GM18526 (cell line): ENCODE results near the gene CFAP119.

Source experiments
- POLR2A ChIP-seq: IDR thresholded peaks from 3 replicates; pipeline ENCODE4 v1.6.1; 2011; ENCODE audit not compliant: insufficient read length; ENCODE audit errors: extremely low read depth

CFAP119 gene

DNA sequence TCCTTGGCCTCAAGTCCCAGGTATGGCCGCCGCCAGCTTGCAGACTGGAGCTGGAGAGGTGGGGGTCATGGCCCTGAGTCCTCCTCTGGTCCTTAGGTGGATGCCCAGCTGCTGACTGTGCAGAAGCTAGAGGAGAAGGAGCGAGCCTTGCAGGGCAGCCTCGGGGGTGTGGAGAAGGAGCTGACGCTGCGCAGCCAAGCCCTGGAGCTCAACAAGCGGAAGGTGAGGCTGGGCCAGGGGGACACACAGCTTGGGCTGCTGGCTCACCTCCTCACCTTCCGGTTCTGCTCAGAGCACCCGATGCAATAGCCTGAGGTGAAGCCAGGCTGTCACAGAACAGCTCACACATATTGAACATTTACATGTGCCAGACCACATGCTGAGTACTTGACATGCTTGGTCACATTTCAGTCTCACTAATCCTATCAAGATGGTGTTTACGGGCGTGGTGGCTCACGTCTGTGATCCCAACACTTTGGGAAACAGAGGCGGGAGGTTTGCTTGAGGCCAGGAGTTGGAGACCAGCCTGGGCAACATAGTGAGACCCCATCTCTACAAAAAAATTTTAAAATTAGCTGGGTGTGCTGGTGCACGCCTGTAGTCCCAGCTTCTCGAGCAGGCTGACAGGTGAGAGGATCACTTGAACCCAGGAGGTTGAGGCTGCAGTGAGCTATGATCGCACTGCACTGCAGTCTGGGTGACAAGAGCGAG lies 7.7 kb upstream of the CFAP119 start:
- TF ChIP-seq POLR2A = no peak

DNA sequence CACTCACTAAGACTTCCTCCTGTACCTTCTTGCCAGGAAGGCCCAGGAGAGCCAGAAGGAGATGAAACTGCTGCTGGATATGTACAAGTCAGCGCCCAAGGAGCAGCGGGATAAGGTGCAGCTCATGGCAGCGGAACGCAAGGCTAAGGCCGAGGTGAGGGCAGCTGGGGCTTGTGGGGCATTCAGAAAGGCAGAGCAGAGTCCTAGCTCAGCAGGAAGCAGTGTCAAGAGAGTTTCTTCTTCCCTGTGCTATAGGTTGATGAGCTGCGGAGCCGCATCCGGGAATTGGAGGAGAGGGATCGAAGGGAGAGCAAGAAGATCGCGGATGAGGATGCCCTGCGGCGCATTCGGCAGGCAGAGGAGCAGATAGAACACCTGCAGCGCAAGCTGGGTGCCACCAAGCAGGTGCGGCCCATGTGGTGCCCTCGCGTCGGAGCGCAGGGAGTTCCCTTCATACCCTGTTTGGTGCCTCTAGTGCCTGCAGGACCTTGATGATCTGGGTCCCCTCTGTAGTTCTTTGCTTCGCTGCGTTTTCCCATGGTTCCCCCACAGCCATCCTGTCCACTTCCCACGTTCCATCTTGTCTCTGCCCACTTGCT lies 6.8 kb upstream of the CFAP119 start:
- no peak for TF ChIP-seq POLR2A

DNA sequence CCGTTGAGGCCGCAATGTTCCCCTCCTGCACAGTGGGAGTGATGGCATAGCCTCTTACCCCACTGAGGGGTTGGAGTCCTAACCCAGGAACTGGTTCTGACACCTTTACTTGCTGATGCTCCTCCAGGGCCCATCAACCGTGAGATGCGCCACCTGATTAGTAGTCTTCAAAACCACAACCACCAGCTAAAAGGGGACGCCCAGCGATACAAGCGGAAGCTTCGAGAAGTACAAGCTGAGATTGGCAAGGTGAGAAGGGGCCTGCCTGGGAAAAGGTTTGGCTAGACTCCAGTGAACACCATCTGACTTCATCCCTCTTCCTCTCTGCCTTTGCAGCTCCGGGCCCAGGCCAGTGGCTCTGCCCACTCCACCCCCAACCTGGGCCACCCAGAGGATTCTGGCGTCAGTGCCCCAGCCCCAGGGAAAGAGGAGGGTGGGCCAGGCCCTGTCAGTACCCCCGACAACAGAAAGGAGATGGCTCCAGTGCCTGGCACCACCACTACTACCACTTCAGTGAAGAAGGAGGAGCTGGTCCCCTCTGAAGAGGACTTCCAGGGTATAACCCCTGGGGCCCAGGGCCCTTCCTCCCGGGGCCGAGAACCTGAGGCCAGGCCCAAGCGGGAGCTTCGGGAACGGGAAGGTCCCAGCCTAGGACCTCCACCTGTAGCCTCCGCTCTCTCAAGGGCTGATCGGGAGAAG lies 6.1 kb upstream of the CFAP119 start:
- no peak for TF ChIP-seq POLR2A

DNA sequence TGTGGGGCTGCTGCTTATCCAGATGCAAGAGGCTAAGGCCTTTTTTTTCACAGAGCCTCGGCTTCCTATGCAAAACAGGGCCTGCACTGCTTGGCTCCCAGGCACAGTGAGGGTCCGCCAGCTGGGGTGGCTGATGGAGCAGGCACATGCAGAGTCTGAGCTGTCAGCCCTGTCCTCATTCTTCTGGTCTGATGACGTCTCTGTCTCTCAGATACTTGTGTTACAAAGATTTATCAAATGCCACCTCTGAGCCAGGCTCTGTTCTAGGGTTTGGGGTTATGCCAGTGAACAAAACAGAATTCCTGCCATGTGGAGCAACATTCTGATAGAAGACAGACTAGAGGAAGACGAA lies 5.0 kb upstream of the CFAP119 start:
- no peak for TF ChIP-seq POLR2A

DNA sequence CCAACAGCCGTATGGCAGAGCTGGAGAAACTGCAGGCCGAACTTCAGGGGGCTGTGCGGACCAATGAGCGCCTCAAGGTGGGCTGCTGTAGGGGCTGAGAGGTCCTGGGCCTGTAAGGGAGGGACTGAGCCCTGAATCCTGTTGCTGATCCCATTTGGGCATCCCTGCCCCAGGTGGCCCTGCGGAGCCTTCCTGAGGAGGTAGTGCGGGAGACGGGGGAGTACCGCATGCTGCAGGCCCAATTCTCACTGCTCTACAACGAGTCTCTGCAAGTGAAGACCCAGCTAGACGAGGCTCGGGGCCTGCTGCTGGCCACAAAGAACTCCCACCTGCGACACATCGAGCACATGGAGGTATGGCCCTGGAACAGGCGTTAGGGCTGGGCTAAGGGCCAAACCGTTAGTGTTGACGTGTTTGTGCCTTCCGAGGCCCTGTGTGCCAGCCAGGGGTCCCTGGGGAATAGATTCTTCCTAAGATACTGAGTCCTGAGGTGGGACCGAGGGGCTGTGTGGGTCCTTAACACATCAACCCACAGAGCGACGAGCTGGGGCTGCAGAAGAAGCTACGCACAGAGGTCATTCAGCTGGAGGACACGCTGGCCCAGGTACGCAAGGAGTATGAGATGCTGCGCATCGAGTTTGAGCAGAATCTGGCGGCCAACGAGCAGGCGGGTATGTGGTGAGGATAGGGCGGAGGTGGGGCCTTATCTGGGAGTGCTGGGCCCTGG lies 4.5 kb upstream of the CFAP119 start:
- no peak for TF ChIP-seq POLR2A

DNA sequence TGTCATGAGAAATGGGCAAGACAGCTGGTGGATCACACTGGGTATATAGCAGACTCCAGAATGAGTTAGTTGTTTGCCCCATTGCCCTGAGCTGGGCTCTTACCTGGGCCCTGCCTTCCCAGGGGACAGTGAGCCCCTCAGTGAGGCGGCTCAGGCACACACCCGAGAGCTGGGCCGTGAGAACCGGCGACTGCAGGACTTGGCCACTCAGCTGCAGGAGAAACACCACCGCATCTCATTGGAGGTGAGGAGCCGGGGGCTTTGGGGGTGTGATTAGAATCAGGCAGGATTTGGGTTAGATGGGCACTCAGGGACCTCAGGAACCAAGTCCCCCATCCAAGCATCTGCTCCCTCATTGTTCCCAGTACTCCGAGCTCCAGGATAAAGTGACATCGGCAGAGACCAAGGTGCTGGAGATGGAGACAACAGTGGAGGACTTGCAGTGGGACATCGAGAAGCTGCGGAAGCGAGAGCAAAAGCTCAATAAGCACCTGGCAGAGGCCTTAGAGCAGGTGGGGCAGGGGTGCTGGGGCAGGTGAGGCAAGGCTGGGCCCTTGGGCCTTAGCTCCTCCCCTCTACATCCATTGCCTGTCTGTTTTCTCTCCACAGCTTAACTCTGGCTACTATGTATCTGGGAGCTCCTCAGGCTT lies 3.1 kb upstream of the CFAP119 start:
- TF ChIP-seq POLR2A = no peak

DNA sequence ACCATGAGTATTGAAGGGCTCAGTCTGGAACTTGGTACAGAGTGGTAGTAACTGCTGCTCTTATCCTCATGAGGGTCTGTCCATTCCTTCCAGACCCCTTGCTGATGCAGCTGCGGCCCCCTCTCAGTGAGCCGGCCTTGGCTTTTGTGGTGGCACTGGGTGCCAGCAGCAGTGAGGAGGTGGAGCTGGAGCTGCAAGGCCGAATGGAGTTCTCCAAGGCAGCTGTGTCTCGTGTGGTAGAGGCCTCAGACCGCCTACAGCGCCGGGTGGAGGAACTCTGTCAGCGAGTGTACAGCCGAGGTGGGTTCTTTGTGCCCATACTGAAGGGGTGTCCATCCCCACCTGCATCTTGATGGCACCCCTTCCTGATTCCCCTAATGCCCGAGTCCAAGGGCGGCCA lies 2.2 kb upstream of the CFAP119 start:
- no peak for TF ChIP-seq POLR2A

DNA sequence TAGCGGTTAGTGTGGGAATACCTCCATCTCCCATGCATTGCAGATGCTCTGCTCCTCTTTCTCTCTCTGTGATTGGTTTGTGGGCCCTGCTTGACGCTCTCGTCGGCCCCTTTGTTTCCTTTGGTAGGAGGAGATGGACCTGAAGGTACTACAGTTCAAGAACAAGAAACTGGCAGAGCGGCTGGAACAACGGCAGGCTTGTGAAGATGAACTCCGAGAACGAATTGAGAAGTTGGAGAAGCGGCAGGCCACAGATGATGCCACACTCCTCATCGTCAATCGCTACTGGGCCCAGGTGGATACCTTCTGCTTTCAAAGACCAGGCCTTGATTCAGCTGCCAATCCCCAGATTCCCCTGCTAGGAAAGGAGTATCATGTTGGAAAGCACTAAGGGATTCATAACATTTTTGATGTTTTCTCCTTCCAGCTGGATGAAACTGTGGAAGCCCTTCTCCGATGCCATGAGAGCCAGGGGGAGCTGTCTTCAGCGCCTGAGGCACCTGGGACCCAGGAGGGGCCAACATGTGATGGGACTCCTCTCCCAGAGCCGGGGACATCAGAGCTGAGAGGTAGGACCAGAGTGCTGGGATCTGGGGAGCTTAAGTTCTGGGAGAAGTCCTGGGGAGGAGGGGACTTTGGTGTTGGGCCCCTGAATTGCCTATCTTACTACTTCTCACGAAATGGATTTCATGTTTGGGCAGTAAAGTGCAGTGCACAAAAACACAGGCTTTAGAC lies 1.3 kb upstream of the CFAP119 start:
- no peak for TF ChIP-seq POLR2A

DNA sequence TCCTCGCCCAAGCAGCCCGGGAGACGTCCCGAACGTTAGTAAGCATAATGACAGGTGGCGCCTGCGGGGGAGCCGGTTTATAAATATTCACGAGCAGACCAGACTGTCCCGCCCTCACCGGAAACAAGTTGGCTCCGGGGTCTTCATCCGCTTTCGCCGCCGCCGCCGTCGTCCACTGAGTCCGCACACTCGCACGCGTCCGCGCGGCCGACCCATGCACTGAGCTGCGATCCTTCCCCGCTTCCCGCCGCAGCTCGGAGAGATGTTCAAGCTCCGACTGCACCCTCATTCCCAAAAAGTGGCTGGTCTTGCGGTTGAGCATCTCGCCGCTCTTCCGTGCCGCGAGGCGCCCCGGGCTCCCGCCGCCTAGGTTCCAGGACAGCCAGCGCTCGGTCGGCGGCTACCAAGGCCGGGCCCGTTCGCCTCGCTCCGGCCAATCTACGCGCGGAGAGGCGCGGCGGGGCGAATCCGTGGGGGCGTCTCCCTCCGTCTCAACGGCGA lies 385 bp downstream of the CFAP119 start:
- no peak for TF ChIP-seq POLR2A

DNA sequence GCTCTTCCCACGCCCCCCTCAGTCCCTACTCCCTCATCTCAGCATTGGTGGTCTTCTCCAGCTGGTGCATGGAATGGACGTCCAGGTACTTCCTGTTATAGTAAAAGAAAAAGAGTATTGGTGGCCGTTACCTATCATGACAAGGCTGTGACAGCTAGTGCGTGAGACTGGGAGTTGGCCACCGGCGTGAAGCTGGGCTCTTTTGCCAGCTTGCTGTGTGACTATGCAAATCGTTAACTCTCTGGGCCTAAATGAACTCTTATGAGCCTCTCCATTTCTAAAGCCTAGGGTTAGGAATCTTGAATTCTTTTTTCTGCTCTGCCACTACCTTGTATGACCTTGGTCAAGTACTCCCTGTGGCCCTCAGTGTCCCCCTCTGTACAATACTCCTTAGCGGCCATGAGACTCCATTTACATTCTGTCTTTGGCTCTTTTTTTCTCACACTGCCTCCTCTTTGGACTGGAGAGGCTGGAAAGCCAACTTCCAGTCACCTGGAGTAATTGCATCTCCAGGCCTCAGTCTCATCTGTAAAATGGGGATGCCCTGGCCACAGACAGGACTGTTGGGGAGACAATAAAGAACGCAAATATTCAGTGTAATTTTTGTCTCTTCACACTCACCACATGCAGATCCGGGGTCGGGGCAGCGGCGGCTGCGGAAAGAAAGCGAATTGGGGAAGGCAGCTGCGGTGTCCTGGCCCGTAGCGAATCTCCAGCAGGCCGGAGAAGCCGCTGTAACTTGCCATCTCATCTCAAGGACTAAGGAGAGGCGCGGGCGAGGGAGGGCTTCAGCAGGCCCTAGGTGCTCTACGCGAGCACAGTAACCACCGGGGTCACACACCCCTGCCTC lies 1.1 kb downstream of the CFAP119 start:
- TF ChIP-seq POLR2A = no peak

DNA sequence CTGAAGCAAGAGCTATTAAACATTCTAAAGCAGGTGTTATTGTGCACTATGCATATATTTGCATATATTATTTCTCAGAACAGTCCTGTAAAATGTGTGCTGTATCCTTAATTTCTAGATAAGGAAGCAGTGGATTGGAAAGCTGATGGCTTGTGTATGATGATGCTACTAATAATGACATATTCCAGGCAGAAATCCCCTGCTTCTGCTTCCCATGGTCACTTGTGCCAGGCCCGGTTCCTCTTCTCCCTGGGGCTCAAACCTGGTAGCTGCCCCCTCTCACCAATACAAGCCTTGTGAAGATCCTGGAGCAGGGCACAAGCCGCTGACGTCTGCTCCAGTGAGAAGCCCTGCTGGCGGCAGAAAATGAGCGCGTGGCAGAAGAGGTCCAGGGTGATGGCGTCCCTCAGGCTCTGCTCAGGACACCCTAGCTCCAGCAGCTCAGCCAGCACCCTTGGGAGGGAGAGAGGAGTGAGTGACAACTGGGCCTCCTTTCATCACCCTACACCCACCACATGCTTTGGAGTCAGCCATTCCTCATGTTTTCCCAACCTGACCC lies 1.8 kb downstream of the CFAP119 start:
- no peak for TF ChIP-seq POLR2A

DNA sequence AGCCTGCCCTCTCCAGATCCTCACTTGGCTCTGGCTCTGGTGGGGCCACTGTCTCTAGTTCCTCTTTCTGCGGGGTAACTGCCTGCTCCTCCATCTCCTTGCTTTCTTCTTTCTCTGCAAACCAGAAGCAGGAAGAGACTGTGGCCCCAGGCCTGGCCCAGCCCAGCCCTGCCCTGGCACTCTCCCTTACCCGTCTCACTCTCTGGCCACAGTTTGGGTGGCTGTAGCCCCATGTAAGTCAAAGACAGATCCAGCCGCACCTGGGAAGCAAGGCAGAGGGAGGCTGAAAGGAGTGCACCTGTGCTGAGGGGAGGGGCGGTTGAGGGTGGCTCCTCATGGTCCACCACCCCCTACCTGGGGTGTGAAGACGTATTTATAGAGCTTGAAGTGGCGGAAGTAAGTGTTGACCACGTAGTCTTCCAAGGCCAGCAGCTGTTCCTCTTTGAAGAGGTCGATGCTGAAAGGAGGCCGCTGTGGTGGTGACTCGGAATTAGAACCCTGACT lies 2.8 kb downstream of the CFAP119 start:
- no peak for TF ChIP-seq POLR2A

DNA sequence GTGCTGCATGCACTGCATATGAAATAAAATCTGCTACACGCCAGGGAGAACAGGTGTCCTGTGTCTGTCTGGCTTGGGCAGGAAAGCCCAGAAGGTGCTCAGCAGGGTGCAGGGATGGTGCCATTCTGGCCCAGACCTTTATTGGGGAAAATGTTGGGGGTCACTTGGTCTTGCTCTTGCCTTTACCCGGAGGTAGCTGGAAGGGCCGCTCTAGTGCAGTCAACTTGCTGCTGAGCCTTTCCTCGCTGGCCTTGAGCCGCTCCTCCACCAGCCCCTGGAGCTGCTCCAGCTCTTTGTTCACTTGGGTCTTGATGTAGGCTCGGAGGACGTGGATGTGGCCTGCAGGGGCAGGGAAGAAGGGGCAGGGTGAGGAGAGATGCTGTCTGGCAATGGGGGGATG lies 4.5 kb downstream of the CFAP119 start:
- no peak for TF ChIP-seq POLR2A
